Epithelial cell of proximal tubule (primary cell): ENCODE results near the gene CHP2. TPM values are rescaled to one million over a fixed set of nuclear protein-coding genes. Genes with fewer than 3 reads are reported as not detected.

ENCODE experiments used
- DNase-seq: peaks from one replicate; pipeline ENCODE4 v3.0.0-alpha.2; 2011; ENCODE audit warnings: low read depth
- H3K4me3 ChIP-seq: 2 replicates; pipeline ENCODE4 v1.5.1; 2011; ENCODE audit warnings: low read depth, mild to moderate bottlenecking, low read length
- CTCF ChIP-seq: conservative IDR thresholded peaks from 2 replicates; pipeline ENCODE4 v1.5.1; 2012; ENCODE audit warnings: low read depth, mild to moderate bottlenecking, low read length
- total RNA-seq: library from RNA; depleted of rRNA; stranded (reverse); fragments of >200 nt; gene quantifications from 2 replicates; pipeline ENCODE4 v1.2.3, GENCODE V29; 2015

Gene CHP2
- total RNA-seq, 1 donor from 2014 or later = not detected

GRCh38 chr16:23807028-23807427 is 52.2 kb downstream of the CHP2 start:
- DNase-seq = no peak
- no peak for TF ChIP-seq CTCF

More at GRCh38 chr16:23807028-23807427, 52.2 kb downstream of the CHP2 start:
- H3K4me3 ChIP-seq = no peak overlapping the region

Other genes starting within 250 kb of the CHP2 start
- 30.8 and 39.3 TPM in 2 replicates for gene GGA2, start 244.5 kb upstream of the CHP2 start, total RNA-seq
- 39.7 and 41.6 TPM in 2 replicates for gene EARS2, start 197.7 kb upstream of the CHP2 start, total RNA-seq
- 90.1 and 125 TPM in 2 replicates for gene UBFD1, start 197.3 kb upstream of the CHP2 start, total RNA-seq
- gene NDUFAB1, start 158.7 kb upstream of the CHP2 start, total RNA-seq = 98.7 and 137 TPM in 2 replicates
- 8.5 and 13.4 TPM in 2 replicates for gene PALB2, start 113.7 kb upstream of the CHP2 start, total RNA-seq
- 32.6 and 36.8 TPM in 2 replicates for gene DCTN5, start 113.6 kb upstream of the CHP2 start, total RNA-seq
- 92.5 and 150 TPM in 2 replicates for gene PLK1, start 76.1 kb upstream of the CHP2 start, total RNA-seq
- 0.35 and 0.58 TPM in 2 replicates for gene ERN2, start 41.8 kb upstream of the CHP2 start, total RNA-seq
- not detected in 2 replicates for gene PRKCB, start 81.0 kb downstream of the CHP2 start, total RNA-seq